GM06990 (cell line): ENCODE data around the gene BPIFA2.
A peak's percentile ranks its signal among the peaks of the same experiment; 100 is the strongest.

ENCODE experiments used
- DNase-seq: peaks from one replicate; pipeline ENCODE4 v3.0.0-alpha.2; 2011; ENCODE audit not compliant: insufficient read length; ENCODE audit errors: extremely low read depth
- H3K27me3 ChIP-seq: replicated peaks from 2 replicates; pipeline ENCODE4 v1.6.0; 2011; ENCODE audit warnings: low read length; ENCODE audit not compliant: control insufficient read depth, insufficient read depth
- H3K36me3 ChIP-seq: 2 replicates; pipeline ENCODE4 v1.5.1; 2011; ENCODE audit warnings: low read length; ENCODE audit not compliant: control insufficient read depth, insufficient read depth
- H3K4me3 ChIP-seq: replicated peaks from 2 replicates; pipeline ENCODE4 v1.5.1; 2011; ENCODE audit warnings: low read depth, mild to moderate bottlenecking, control low read depth, low read length
- CTCF ChIP-seq: IDR thresholded peaks from 2 replicates; pipeline ENCODE4 v1.5.1; 2011; ENCODE audit warnings: low read length, control low read depth, mild to moderate bottlenecking, inconsistent platforms; ENCODE audit not compliant: insufficient read depth, poor library complexity, severe bottlenecking

The BPIFA2 gene

GRCh38 chr20:33209789-33210188, 41.8 kb downstream of the BPIFA2 start:
- TF ChIP-seq CTCF: no peak
- Histone ChIP-seq H3K36me3 (no peaks in the 10 kb centered on the region), H3K27me3 (no peaks in the 10 kb centered on the region; the same call in none of the 2 replicates), H3K4me3 (no peak overlapping the region)
- no peak for DNase-seq

DNA sequence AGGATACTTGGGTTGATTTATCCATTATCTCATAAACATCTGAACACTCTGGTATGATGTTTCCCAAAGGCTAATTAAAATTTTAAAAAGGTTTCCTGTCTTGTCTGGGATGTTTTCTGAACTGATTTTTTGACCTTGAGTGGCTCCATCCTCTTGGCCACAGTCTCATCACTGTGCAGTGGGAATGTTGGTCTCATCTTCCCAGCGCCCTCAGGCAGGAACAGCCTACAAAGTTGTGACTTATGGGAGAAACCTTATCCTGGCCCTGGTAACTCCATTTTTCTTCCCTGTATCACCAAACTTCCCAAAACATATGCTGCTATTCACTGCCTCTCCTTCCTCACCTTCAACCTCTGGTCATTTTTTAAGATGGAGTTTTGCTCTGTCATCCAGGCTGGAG, 42.4 kb downstream of the BPIFA2 start:
- Histone ChIP-seq H3K36me3 (no peaks in the 10 kb centered on the region), H3K4me3 (no peak overlapping the region), H3K27me3 (no peaks in the 10 kb centered on the region; the same call in none of the 2 replicates)
- TF ChIP-seq CTCF: no peak
- no peak for DNase-seq

DNA sequence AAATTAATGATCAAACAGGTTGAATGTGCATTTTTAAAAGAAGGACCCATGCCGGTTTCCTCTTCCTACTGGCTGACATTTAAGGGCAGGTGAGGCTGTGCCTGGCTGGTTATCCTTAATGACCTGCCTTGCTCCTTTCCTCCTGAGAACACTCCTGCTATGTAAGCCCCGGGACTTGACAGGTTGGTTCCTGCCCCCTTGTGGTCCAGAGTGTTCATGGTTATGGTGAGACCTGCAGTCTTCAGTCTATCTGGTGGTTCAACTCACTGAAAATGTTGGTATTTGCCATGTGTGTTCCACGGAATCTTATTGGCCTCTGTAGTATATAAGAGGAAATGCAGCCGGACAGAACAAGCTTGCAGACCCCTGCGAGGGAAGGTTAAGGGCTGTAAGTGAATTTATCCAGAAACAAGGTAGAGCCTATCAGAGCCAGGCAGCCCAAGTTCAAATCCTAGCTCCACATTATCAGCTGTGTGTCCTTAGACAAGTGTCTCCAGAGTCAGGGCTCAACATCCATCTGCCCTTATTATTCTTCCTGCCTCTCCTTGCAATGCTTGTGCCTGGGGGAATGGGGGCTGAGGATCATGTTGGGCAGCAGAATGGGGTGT, 44.0 kb downstream of the BPIFA2 start:
- Histone ChIP-seq H3K27me3 (no peaks in the 10 kb centered on the region; the same call in 1 of the 2 replicates), H3K36me3 (no peaks in the 10 kb centered on the region), H3K4me3 (no peak overlapping the region)
- no peak for DNase-seq
- TF ChIP-seq CTCF: peak; percentile 68

GRCh38 chr20:33217052-33217451, 49.1 kb downstream of the BPIFA2 start, which contains the start of gene BPIFA3:
TSS of gene BPIFA3 (plus strand) at chr20:33217352. CDS start at chr20:33217537, 185 bp downstream.
- TF ChIP-seq CTCF: no peak
- no peak for DNase-seq

GRCh38 chr20:33224399-33224798, 56.4 kb downstream of the BPIFA2 start:
- Histone ChIP-seq H3K36me3 (no peaks in the 10 kb centered on the region), H3K27me3 (no peaks in the 10 kb centered on the region; the same call in none of the 2 replicates), H3K4me3 (no peak overlapping the region)
- TF ChIP-seq CTCF: no peak
- no peak for DNase-seq

More at GRCh38 chr20:33217052-33217451, 49.1 kb downstream of the BPIFA2 start, which contains the start of gene BPIFA3:
- Histone ChIP-seq H3K4me3 (no peak within 1 kb of the TSS), H3K27me3 (peaks cover 1% of the 10 kb centered on the region; the same call in 1 of the 2 replicates), H3K36me3 (no peaks in the 10 kb centered on the region)
